IPS-NIHi11 (cell line): ENCODE measurements around the gene ELP4.

Experiments used
- DNase-seq: peaks from one replicate; pipeline ENCODE4 v3.0.0; 2012; ENCODE audit warnings: mixed read lengths, low spot score

The ELP4 gene

DNA sequence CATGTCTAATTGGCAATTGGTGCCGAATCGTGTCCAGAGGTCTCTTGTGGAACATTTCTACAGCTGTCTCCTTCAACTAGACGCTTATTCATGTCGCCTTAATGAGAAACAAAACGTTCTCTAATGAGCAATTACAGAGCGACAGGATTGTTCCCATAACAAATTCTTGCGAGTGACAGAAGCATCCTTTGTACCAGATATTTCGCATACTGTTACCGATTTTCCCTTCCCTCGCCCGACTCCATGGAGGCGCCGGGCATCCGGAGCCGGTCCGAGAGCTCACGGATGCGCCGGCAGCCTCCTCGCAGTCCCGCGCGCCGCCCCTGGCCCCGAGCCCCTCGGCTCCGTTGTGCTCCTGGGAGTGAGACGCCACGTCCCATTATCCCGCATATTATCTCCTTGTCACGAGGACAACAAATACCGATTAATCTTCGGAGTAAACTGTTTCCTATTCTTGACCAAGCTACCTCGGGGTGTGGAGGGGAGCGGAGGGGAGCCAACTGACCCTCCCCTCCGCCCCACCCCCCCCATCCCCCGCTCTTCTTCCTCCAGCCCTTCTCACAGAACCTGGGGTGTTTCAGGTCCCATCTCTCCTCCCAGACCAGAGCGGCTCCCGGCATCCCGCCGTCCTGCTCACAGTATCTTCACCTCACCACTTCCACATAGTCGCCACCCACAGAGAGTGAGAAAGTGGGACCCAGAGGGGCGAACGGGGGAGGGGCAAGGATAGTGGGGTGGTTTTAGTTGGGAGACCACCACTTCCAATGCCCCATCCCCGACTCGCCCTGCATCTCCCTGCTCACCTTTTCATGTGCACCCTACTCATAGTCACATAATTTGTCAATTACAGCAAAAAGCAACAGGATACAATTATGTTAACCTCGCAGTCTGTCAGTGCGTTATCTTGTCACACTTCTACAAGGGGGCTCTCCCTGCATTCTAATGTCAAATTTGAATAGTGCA is 290.1 kb downstream of the ELP4 start:
- DNase-seq, result no peak

DNA sequence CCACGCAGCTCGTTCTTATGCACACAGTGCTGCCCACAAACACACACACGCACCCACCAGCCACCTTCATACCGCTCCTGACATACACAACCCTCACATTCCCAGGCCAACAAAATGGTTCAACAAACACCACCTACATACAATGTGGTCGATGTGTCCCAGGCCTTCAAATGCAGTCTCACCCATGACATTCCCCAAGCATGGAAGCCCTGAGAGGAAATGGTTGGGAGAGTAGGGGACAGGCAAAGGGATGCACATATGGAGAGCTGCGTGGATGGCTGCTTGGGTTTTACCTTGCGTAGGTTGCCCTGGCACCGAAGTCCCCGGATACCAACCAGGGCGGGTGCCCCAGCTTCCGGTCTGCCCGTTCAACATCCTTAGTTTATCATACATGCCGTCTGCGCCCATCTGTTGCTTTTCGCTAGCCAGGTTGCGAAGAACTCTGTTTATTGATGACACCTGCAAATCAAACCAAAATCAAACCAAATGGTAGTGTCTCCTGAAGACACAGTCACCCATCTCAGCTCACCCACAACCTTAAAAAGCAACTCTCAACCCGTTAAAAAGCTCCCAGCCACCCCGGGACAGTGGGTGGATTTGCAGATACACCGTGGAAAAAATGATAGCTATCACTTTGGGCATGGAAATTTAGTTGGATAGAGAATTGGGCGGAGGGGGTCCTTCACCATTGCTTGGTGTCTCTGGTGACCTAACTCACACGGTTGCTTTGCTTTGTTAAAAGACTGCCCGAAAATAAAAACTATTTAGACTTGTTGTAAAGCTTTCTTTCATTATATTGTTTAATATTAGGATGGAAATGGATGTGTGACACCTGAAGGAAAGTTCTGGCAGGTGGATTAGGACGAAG is 291.1 kb downstream of the ELP4 start:
- no peak for DNase-seq

DNA sequence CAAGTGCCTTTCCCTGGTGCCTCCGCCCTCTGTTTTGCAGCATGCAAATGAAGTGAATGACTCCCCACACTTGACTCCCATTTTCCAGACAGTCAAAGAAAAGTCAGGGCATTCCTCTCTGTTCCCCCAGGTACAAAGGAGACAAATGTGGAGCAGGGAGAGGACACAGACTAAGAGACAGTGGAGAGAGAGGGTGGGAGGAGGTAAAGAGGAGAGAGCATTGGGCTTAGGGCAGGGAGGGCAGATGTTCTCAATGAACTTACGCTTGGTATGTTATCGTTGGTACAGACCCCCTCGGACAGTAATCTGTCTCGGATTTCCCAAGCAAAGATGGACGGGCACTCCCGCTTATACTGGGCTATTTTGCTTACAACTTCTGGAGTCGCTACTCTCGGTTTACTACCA is 291.7 kb downstream of the ELP4 start:
- DNase-seq, result no peak

DNA sequence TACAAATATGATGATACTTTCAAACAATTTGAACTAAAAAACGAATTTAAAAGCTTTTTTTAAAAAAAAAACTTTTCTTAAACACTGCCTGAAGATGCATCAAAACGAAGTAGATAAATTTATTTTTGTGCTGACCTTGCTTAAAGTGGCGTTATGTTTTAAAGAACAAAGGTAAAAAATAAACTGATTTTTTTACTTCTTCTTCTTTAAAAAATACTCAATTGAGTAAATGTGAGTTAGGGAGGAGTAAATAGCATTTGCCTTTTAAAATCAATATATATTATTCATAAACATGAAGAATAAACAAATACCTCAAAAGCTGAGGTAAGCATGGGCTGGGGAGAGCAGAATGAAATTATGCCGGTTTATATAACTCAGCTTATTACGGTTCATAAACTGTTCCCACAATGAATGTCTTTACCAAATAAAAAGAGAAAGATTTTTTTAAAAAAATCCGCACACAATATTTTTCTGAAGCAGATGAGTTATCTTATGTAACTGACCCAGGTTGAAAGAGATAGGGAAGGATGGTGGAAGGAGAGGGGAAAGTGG is 292.5 kb downstream of the ELP4 start:
- DNase-seq, result no peak

DNA sequence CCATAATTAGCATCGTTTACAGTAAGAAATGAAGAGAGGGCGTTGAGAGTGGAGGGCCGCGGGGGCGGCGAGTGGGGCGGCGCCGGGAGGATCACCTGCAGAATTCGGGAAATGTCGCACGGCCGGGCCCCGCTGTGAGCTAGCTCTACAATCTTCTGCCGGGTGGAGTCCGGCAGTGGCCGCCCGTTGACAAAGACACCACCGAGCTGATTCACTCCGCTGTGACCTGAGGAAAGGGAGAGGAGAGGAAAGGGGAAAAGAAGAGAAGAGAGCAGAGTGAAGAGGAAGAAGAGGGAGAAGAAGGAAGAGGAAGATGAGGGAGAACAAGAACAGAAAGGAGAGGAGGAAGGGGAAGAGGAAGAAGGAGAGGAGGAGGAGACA is 293.0 kb downstream of the ELP4 start:
- DNase-seq, result no peak

DNA sequence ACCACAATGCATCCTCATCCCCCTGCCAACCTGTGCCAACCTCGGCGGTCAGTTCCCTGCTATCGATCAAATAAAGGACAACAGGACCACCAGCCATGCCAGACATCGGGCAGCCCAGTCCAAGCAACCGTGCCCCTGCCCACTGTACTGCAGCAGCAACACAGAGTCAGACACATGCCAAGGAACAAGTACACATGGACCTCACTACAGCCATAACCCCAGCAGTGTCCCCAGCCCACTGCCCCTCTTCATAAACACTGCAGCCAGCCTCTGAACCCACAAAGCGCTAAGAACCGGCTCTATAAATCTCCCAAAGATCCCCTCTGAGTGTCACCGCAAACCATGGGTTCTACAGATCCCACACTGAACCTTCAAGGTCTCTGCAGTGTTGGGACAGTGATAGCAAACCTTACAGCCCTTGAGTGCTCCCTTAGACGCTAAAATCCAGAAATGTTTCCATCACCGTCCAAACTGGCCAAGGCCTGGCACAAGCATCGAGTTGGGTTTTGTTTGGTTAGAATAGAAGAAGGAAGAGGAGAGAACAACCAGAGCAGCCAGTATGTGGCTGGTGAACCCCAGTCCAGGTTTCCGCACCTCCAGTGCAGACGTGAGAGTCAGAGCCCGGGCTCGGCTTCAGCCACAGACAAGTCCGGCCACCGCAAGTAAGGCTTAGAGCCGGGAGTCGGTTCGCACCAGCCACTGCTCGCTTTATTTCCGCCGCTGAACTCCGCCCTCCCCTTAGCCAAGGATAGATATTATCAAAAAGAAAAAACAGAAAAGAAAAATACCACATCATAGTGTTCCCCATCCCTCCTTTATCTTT is 293.6 kb downstream of the ELP4 start:
- DNase-seq, result no peak

DNA sequence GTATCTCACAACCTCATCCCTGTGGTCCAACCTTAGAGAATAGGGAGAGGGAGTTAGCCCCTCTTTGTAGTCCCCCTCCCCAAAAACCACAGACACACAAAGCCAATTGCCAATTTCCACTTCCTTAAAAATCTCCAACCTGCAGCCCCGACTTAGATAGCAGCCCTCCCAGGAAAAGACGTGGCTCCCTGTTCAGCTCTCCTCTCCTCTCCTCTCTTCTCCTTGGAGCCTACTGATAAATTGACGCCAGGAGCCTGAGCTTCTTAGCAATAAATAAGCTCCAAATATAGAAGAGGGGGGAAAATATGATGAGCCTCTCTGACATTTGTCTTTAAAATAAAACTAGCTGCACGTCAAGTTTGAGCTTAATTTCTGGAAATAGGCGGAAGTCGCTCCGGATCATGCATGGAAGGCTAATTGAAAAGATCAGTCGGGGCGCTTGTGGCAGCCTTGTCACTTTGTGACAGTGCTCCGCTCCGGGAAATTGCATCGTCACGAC is 294.3 kb downstream of the ELP4 start:
- DNase-seq, result no peak

DNA sequence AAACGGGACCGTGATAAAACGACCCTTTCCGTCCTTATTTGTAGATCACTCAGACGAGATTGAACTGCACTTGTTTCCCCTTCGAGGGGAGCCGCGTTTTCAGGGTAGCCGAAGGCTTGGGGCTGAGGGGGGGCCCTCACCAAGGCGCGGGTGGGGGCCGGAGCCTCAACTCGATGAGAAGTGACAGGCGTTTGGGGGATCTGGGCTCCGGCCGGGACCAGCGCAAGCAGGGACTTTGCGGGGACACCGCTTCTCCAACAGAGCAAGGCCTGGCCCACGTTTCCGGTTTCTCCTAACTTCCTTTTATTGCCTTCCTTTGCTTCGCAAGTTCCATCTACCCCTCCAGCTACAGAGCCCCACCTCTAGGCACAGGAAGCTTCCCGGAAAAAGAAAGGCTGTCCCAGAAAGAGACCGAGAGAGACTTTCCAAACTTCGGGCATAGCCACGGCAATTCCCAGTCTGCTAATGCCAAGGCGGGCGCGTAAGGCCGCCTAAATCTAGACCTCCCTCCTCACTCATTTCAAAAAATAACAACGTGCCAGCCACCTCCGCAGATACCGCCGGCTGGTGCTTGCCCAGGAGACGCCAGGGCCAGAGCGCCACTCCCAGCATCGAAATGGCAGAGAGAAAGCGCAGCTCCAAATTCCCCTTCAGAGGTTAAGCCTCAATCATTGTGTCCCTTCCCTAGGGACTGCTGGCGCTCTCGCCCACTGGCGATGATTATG is 294.9 kb downstream of the ELP4 start:
- no peak for DNase-seq

DNA sequence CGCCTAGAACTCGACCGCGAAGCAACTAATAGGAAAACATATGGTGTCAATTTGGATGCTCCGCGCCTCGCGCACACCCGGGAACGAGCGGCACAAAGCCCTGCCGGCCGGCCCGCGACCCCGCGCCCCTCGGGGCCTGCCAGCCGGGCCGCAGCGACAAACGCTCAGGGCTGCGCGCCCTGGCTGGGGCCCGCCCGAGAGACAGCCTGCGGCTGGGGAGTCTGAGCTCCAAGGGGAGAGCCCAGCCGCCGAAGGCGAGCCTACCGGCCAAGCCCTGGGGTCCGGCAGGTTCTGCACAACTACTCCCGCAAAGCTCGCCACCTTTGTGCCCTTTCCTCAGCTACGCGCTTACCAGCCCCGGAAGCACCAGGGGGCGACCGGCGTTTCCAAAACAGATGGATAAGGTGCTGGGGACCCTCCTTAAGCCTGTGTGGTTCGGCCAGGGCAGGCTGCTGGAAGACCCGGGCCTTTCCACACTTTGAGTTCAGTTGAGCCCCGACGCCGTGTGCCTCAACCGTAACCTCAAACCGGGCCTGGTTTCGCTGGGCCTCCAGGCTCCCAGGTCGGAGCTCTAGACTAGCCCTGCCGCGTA is 295.6 kb downstream of the ELP4 start:
- DNase-seq, result no peak

DNA sequence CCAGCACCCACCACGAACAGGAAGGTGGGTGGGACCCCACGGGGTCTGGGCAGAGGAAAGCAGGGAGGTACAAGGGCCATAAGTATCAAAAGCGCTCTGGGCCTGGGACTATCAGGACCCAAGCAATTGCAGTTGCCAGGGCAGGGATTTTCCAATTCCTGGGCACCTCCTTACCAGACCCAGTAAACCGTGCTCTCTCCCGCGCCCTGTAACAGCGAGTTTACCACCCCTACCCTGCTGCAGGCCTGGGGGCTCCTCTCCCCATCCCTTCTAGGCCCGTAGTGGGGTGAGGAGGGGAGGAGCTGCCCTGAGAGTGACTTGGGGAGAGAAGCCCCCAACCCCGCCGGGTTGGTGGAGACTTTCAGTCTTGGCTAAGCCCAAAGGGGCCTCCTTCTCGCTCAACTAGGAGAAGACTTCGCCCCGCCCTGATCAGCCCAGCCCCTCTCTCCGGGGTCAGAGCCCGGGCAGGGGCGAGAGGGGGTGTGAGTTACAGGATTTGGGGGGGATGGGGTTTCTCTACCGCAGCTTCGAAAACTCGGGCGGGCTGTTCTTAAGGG is 296.1 kb downstream of the ELP4 start:
- DNase-seq, result no peak

DNA sequence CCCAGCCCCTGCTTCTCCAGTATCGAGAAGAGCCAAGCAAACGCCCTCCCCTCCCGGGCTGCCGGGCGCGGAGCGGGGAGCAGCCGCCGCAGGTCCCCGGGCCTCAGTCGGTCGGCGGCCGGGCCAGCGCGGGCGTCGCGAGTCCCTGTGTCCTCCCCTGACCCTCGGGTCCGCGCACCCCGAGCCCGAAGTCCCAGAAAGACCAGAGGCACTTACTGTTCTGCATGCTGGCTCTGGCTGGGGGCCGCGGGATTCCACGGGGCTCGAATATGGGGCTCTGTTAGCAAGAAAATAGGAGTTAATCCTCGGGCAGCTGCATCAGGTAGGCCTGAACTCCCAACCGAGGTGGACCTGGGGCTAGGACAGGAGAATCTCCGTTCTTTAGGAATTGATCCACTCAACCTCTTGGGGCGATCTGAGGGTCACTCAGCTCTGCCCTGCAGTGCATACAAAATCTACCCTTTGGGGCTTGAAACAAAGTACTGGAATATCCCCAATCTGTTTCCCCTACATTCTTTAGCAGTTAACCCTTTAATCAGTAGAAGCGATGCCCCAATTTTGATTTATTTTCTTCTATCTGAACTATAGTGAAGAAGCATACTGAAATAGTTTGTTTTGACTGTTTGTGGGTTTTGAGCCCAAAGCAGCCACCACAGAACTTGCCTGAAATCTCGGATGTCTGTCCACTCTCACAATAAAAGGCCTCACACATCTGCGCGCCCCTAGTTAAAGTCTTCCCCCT is 296.8 kb downstream of the ELP4 start:
- no peak for DNase-seq

DNA sequence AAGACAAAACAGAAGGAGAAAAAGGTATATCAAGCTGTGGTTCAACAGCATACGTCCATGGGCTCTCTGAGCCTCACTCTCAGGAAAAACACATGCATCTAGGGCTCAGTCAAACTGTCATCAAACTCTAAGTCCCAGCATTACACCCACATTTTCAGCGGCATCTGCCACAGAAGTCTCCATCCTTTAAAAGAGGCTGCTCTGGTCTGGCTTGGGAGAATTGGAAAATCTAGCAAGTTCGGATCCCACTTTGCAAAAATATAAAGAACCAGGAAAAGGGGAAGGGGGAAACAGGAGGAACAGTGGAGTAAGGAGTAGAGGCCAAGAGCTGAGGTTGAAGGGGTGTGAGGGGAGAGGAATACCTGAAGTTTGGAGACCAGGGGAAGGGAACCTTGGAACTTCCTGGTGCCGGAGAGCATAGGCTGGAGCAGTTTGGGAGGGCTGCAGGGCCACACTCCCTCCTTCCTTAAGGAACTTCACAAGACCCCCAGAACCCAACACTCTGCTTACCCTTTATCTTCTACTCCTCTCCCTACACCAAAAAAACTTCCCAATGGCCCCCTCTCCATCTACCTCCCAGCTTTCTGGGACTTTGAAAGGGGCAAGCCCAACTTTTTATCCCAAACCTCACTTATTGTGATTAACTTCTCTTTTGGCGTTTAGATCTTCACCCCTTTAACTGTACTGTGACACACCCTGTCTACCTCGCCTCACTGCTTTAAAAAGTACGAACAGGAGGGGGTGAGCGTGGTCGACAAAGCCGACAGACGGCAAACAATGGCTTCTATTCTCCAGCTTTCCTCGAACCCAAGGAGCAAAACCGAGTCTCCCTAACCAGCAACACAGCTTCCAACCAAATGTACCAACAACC is 297.6 kb downstream of the ELP4 start:
- no peak for DNase-seq

DNA sequence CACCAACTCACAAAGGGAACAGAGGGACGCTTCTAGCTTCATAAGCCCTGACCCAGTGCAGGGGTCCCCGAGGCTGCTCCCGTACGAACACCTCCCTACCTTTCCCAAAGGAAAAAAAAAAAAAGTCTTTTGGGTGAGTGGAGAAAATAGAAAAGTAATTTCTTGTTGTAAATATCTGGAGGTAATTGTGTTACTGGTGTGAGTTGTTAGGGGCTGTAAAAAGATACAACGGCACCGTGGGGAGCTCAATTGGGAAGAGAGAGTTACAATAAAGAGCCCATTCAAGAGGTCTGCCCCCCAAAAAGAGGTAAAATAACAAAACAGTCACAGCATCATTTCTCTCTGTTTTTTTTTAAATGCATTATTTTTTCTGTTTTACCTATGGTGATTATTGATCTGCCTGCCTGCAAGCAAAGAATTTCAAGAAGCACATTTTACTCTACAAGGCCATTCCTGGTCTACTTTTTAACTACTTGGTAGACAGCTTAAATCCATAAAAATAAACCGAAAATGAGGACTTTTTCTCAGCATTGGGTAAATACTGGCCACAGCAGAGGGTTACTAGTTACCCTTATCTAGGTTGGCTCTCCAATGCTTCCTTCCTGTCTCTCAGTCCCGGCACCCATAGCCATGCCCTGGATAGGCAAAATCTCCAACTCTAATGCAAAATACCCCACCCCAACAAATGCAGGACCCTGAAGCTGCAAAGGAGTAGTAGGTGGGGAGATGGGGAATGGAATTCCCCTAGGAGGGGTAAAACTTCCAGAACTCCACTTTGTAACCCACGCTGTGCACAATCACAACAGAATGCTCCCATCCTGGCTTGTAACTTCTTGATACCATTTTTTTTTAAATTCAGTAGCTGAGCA is 298.5 kb downstream of the ELP4 start:
- no peak for DNase-seq

DNA sequence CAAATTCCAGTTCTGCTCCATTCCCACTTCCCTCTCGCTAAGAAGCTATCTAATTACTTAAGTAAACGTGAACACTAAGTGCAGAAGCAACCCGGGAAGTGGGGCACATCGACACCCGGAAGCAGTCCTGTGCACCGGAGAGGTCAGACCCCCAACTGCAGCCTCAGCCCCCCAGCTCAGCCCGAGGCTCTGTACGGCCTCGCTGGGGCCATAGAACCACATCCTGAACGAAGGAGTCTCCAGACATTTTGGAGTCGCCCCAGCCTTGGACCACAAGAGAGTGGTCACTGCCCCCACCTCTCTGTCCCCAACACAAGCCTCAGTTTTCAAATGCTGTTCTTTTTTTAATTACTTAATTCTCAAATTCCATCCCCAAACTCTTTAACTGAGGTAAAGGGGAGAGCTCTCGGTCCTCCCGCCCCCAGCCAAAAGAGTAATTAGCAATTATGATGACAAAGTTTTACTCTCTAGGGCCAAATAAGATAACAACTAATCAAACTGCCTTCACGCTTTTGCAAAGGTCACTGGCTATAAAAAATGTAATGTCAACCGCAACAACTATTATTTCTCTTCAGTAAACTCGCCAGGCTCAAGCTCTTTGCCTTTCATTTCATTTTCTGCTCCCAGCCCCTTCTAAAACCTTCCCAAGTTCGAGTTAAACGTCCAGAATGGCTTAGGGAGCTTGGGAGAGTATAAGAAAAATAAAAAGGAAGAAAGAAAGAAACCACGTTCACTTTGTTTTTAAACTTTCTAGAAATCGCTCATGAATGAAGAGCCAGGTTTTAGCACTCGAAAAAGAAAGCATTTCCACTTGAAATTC is 299.4 kb downstream of the ELP4 start:
- DNase-seq, result no peak

DNA sequence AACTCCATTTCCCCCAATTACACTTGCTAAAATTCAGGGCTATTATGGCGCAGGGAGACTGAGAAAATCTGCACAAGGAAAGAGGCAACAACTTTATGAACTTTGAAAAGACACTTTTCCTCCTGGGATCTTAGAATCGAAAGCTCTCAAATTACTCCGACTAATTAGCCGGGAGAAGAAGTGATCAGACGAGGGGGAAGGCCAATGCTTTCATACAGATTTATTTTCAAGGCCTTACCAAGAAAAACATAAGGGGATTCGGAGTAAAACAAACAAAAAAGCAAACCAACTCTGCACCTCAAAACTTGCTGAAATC is 299.9 kb downstream of the ELP4 start:
- DNase-seq, result no peak

DNA sequence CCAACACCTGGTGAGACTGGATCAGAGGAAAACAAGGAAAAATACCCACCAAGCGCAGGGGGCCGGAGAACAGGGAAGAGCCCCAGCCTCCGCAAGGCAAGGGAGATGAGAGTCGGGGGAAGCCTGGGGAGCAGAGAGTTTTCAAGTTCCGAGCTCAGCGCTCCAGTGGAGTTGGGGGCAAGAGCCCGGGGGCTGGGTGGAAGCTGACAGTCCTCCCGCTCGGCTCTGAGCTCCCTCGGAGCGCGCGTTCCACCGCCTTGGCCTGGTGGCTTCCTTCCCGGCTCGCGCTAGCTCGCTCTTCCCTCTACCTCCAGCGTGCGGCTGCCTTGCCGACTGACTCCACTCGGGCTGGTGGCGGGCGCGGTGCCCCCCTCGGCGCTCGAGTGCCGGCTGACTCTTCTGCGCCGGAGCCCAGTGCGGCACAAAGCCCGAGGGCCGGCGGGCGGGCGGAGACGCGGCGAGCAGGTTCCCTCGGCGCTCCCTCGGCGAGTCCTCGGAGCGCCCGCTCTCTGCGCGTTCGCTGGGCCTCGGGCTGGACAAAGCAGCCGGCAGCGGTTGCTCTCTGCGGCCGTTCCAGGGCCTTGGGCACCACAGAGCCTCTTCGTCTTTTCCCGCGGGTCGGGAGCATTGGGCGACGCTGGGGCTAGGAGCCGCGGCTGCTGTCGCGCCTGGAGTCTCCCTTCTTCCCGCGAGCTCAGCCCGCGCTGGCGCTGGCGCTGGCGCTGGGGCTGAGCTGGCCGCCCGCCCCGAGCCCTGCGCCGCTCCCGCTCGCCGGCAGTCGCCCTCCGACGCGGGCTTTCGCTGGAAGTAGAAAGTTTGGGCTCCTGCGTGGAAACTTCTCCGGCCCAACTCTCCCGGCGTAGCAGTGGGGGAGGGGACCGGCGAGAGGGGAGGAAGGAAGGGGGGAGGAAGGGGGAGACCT is 300.6 kb downstream of the ELP4 start:
- no peak for DNase-seq
